BJ (cell line): ENCODE data around the gene SMTNL2. TPM values are rescaled to one million over a fixed set of nuclear protein-coding genes. Genes with fewer than 3 reads are reported as not detected.

Experiments used
- CTCF ChIA-PET: fragments of 350-600 bp; formaldehyde crosslinking; extraction: SDS; loops from one replicate; lab custom pipeline; 2021; ENCODE audit warnings: antibody characterized with exemption, inconsistent platforms; lab: Yijun Ruan, JAX
- POLR2A ChIA-PET: fragments of 300-600 bp; sonication (Branson Sonifier 250); formaldehyde crosslinking; extraction: SDS; loops from one replicate; lab custom pipeline; 2021; ENCODE audit warnings: antibody characterized with exemption; lab: Charles Lee
- DNase-seq: peaks from one replicate; pipeline ENCODE4 v3.0.0-alpha.2; 2011; ENCODE audit warnings: low read depth
- H3K27me3 ChIP-seq: 2 replicates; pipeline ENCODE4 v1.6.0; 2011; ENCODE audit warnings: low read length; ENCODE audit not compliant: control insufficient read depth, insufficient read depth
- H3K36me3 ChIP-seq: 2 replicates; pipeline ENCODE4 v1.5.1; 2011; ENCODE audit warnings: low read length; ENCODE audit not compliant: control insufficient read depth, insufficient read depth
- H3K4me3 ChIP-seq: 2 replicates; pipeline ENCODE4 v1.5.1; 2011; ENCODE audit warnings: low read depth, mild to moderate bottlenecking, control low read depth, low read length
- CTCF ChIP-seq: IDR thresholded peaks from 2 replicates; pipeline ENCODE4 v1.5.1; 2011; ENCODE audit warnings: low read depth, mild to moderate bottlenecking, control low read depth, inconsistent platforms, low read length, moderate library complexity; ENCODE audit not compliant: insufficient read depth
- polyA plus RNA-seq: library from polyadenylated mRNA; depleted of rRNA; stranded (reverse); fragments of >200 nt; gene quantifications from 2 replicates; pipeline ENCODE4 v1.2.3, GENCODE V29; 2011

The SMTNL2 gene
- polyA plus RNA-seq, 1 experiment: not detected

GRCh38 chr17:4597975-4598374 is 13.6 kb downstream of the SMTNL2 start:
- Histone ChIP-seq H3K36me3 (no peaks in the 10 kb centered on the region), H3K4me3 (no peak overlapping the region), H3K27me3 (peaks cover 11% of the 10 kb centered on the region)
- no peak for DNase-seq
- TF ChIP-seq CTCF: no peak
- POLR2A ChIA-PET: no interaction called here
- CTCF ChIA-PET: interaction anchor here (1.1 to 9.5 kb wide), 2 partner anchors 17 to 31 kb away, joined by 3 to 52 read pairs; no protein-coding TSS in a partner anchor

- no peak for TF ChIP-seq CTCF
- DNase-seq: no peak
- no peak overlapping the region for H3K4me3 ChIP-seq
- POLR2A ChIA-PET: no interaction called here
- peaks cover 13% of the 10 kb centered on the region for H3K27me3 ChIP-seq
- no peaks in the 10 kb centered on the region for H3K36me3 ChIP-seq
- CTCF ChIA-PET: interaction anchor here (0.9 to 9.5 kb wide), 2 partner anchors 32 to 48 kb away, joined by 3 to 52 read pairs; no protein-coding TSS in a partner anchor
Observed at GRCh38 chr17:4598776-4599504, 14.6 kb downstream of the SMTNL2 start.

- no peak for DNase-seq
- CTCF ChIA-PET: interaction anchor here (0.8 to 9.5 kb wide), 3 partner anchors 13 to 48 kb away, joined by 3 to 52 read pairs (median 3); no protein-coding TSS in a partner anchor
- no peak overlapping the region for H3K4me3 ChIP-seq
Observed at GRCh38 chr17:4599505-4600281, 15.4 kb downstream of the SMTNL2 start.

GRCh38 chr17:4600563-4600962 is 16.2 kb downstream of the SMTNL2 start:
- TF ChIP-seq CTCF: no peak
- POLR2A ChIA-PET: interaction anchor here (0.7 kb wide), 1 partner anchor 45 kb away, joined by 3 read pairs; no protein-coding TSS in a partner anchor
- DNase-seq: no peak
- peaks cover 13% of the 10 kb centered on the region for H3K27me3 ChIP-seq
- H3K36me3 ChIP-seq: no peaks in the 10 kb centered on the region
- H3K4me3 ChIP-seq: no peak overlapping the region
- CTCF ChIA-PET: interaction anchor here (1.0 to 9.5 kb wide), 2 partner anchors 24 to 34 kb away, joined by 4 to 52 read pairs; no protein-coding TSS in a partner anchor

More at GRCh38 chr17:4599505-4600281, 15.4 kb downstream of the SMTNL2 start:
- no peak for TF ChIP-seq CTCF
- no peaks in the 10 kb centered on the region for H3K36me3 ChIP-seq
- POLR2A ChIA-PET: no interaction called here
- peaks cover 13% of the 10 kb centered on the region for H3K27me3 ChIP-seq

- H3K4me3 ChIP-seq: no peak overlapping the region
- CTCF ChIA-PET: interaction anchor here (1.0 to 9.5 kb wide), 2 partner anchors 23 to 35 kb away, joined by 4 to 52 read pairs; no protein-coding TSS in a partner anchor
Observed at GRCh38 chr17:4601326-4601725, 17.0 kb downstream of the SMTNL2 start.

More at GRCh38 chr17:4601326-4601725, 17.0 kb downstream of the SMTNL2 start:
- DNase-seq: no peak
- POLR2A ChIA-PET: no interaction called here
- H3K36me3 ChIP-seq: no peaks in the 10 kb centered on the region
- TF ChIP-seq CTCF: no peak
- peaks cover 13% of the 10 kb centered on the region for H3K27me3 ChIP-seq
